Upper lobe of left lung (tissue), 6 donors: ENCODE results near the gene SRRM3. TPM values are rescaled to one million over a fixed set of nuclear protein-coding genes. Genes with fewer than 3 reads are reported as not detected.
"Not testable (repeated sequence)": the region's sequence is repeated elsewhere in the genome, so short reads cannot be mapped to it uniquely, and the experiment has no call there.

ENCODE experiments used
- ATAC-seq, 2 donors: fragments of 200-7000 bp; cut with Tn5 transposase; one replicate each; pipeline ENCODE4 v1.9.1; 2022; ENCODE audit warnings: mild to moderate bottlenecking in 2 of 2, moderate library complexity in 2 of 2; ENCODE audit not compliant: low FRiP score in 2 of 2
- DNase-seq, 2 donors: peaks; one replicate each; pipeline ENCODE4 v3.0.0-alpha.2; 2019 to 2020
- H3K27ac ChIP-seq, 4 donors: fragments of 200-600 bp; sonication (generic); one replicate each; pipeline ENCODE4 v1.5.1; 2016 to 2019
- H3K27me3 ChIP-seq, 4 donors: fragments of 200-600 bp; sonication (generic); one replicate each; pipeline ENCODE4 v1.5.1; 2017 to 2019
- H3K36me3 ChIP-seq, 4 donors: fragments of 200-600 bp; sonication (generic); one replicate each; pipeline ENCODE4 v1.5.1; 2016 to 2019
- H3K4me1 ChIP-seq, 4 donors: fragments of 200-600 bp; sonication (generic); one replicate each; pipeline ENCODE4 v1.5.1; 2018 to 2019
- H3K4me3 ChIP-seq, 4 donors: fragments of 200-600 bp; sonication (generic); one replicate each; pipeline ENCODE4 v1.5.1; 2017 to 2019; ENCODE audit warnings: mild to moderate bottlenecking in 2 of 4, moderate library complexity in 1 of 4
- H3K9me3 ChIP-seq, 4 donors: fragments of 200-600 bp; sonication (generic); one replicate each; pipeline ENCODE4 v1.5.1; 2018 to 2019
- CTCF ChIP-seq, 6 experiments: fragments of 450-650 bp in 4 of 6; fragments of 200-600 bp in 2 of 6; sonication (generic) in 2 of 6; IDR thresholded peaks; one replicate each; pipeline ENCODE4 v1.5.1; 2016 to 2019; ENCODE audit warnings: antibody characterized with exemption in 6 of 6
- EP300 ChIP-seq, 4 donors: sonication (generic); formaldehyde crosslinking; IDR thresholded peaks; one replicate each; pipeline ENCODE4 v1.5.1; 2017; ENCODE audit warnings: antibody characterized with exemption in 4 of 4, control low read depth in 2 of 4
- POLR2A ChIP-seq, 4 donors: fragments of 450-650 bp; IDR thresholded peaks; one replicate each; pipeline ENCODE4 v1.5.1; 2016 to 2017; ENCODE audit warnings: antibody characterized with exemption in 4 of 4, mild to moderate bottlenecking in 2 of 4
- POLR2AphosphoS5 ChIP-seq, 2 donors: sonication (generic); formaldehyde crosslinking; IDR thresholded peaks; one replicate each; pipeline ENCODE4 v1.5.1; 2017; ENCODE audit warnings: antibody characterized with exemption in 2 of 2
- WGBS, 2 donors: methylation state at CpG; one replicate each; pipeline ENCODE4 v1.1.5; 2017 to 2018; 5-methylcytosine and 5-hydroxymethylcytosine counted together
- total RNA-seq, 6 donors: library from RNA; depleted of rRNA in 4 of 6; stranded (reverse); fragments of >200 nt in 4 of 6; gene quantifications; one replicate each; pipeline versions ENCODE4 v1.1.0 to v1.2.1, GENCODE V29; 2016 to 2021
- donor health status: DM: no; HTN: no; CAD: no; lungs with moderate emphysema.
- donor health status: DM: no; HTN: yes; CAD: no; lungs with severe emphysema.

The SRRM3 gene
- total RNA-seq, 6 donors from 2014 or later, result 0.30 to 1.5 (median 0.72) TPM

GRCh38 chr7:76234931-76235441 is 33.3 kb downstream of the SRRM3 start:
- 0 to 10% methylated on average over 11 to 34 of the region's 48 CpGs for WGBS, 2 donors
- DNase-seq (peak; percentile 71 to 94), ATAC-seq (peak; percentile 76 to 93)
- Histone ChIP-seq H3K27me3 (peaks cover 0 to 20% (median 2%) of the 10 kb centered on the region in 4 donors), H3K9me3 (no peaks in the 10 kb centered on the region), H3K4me1 (peaks cover 5 to 8% (median 7%) of the 10 kb centered on the region in 4 donors), H3K36me3 (no peaks in the 10 kb centered on the region), H3K27ac (no peak overlapping the region), H3K4me3 (peak overlapping the region in 3 of 4 donors; percentile 16 to 18 (median 17))
- TF ChIP-seq POLR2A (IDR thresholded peaks at IDR 0.05) (no peak), CTCF (IDR thresholded peaks at IDR 0.05) (no peak), POLR2AphosphoS5 (IDR thresholded peaks at IDR 0.05) (no peak), EP300 (IDR thresholded peaks at IDR 0.05) (no peak)

DNA sequence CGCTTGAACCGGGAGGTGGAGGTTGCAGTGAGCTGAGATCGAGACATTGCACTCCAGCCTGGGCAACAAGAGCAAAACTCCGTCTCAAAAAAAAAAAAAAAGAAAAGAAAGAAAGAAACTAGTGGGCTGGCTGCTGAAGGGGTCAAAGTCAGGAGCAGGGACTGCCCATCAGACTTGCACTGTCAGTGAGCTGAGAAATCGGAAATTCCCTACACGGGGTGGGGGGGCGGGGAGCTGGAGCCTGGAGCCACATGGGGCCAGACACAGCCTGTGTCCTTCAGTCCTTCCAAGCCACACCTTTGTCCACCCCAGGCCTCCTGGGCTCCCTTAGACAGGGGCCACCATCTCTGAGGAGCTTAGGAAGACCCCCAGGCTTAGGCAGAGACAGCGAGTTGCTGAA is 34.5 kb downstream of the SRRM3 start:
- WGBS, 2 donors, result 62 to 79% methylated on average over 5 to 8 of the region's 8 CpGs
- Histone ChIP-seq H3K4me1 (peaks cover 5 to 8% (median 7%) of the 10 kb centered on the region in 4 donors), H3K36me3 (no peaks in the 10 kb centered on the region), H3K9me3 (no peaks in the 10 kb centered on the region), H3K27ac (no peak overlapping the region), H3K4me3 (no peak overlapping the region), H3K27me3 (peaks cover 0 to 20% (median 2%) of the 10 kb centered on the region in 4 donors)
- no peak for DNase-seq
- TF ChIP-seq EP300 (IDR thresholded peaks at IDR 0.05) (no peak), CTCF (IDR thresholded peaks at IDR 0.05) (no peak), POLR2A (IDR thresholded peaks at IDR 0.05) (no peak), POLR2AphosphoS5 (IDR thresholded peaks at IDR 0.05) (no peak)
- ATAC-seq, result no peak

DNA sequence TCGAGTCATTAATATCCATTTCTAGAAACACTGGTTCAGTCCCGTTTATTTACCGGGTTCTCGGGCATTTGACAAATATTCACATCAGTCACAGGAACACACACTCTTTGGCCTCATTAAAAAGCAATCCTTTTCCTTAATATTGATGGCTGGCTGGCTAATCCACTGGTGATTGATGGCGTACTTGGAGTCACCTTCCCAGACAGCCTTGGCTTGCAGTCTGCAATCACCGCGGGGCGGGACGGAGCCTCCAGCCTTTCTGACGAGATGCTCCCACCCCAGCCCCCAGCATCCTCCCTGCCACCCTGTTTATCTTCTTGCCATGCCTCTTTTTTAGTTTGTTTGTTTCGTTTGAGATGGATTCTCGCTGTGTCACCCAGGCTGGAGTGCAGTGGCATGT is 36.6 kb downstream of the SRRM3 start:
- TF ChIP-seq CTCF (IDR thresholded peaks at IDR 0.05), result no peak
- H3K4me3 ChIP-seq, result no peak overlapping the region
- 32 to 37% methylated on average over 12 of the region's 12 CpGs for WGBS, 2 donors
- ATAC-seq (no peak), DNase-seq (no peak)
- H3K4me1 ChIP-seq, result peaks cover 5 to 8% (median 7%) of the 10 kb centered on the region in 4 donors
- H3K9me3 ChIP-seq, result no peaks in the 10 kb centered on the region
- no peaks in the 10 kb centered on the region for H3K36me3 ChIP-seq
- H3K27ac ChIP-seq, result no peak overlapping the region
- H3K27me3 ChIP-seq, result peaks cover 0 to 11% (median 0%) of the 10 kb centered on the region in 4 donors

GRCh38 chr7:76241141-76241540 is 39.4 kb downstream of the SRRM3 start:
- no peaks in the 10 kb centered on the region for H3K36me3 ChIP-seq
- TF ChIP-seq POLR2A (IDR thresholded peaks at IDR 0.05) (no peak), CTCF (IDR thresholded peaks at IDR 0.05) (no peak)
- WGBS, 2 donors, result 40 to 82% methylated on average over 1 to 5 of the region's 5 CpGs
- ATAC-seq, result no peak
- no peaks in the 10 kb centered on the region for H3K4me1 ChIP-seq
- no peak for DNase-seq
- H3K27ac ChIP-seq, result no peak overlapping the region
- H3K9me3 ChIP-seq, result no peaks in the 10 kb centered on the region
- no peaks in the 10 kb centered on the region for H3K27me3 ChIP-seq
- no peak overlapping the region for H3K4me3 ChIP-seq

- H3K4me1 ChIP-seq, H3K36me3 ChIP-seq, H3K9me3 ChIP-seq, DNase-seq, H3K27ac ChIP-seq, H3K27me3 ChIP-seq, ATAC-seq, H3K4me3 ChIP-seq: not testable (repeated sequence)
- 88 to 94% methylated on average over 5 of the region's 5 CpGs for WGBS, 2 donors
Measured at GRCh38 chr7:76242517-76243063, 40.9 kb downstream of the SRRM3 start.
